ENCODE measurements around the gene CYP46A1.

Gene CYP46A1

DNA sequence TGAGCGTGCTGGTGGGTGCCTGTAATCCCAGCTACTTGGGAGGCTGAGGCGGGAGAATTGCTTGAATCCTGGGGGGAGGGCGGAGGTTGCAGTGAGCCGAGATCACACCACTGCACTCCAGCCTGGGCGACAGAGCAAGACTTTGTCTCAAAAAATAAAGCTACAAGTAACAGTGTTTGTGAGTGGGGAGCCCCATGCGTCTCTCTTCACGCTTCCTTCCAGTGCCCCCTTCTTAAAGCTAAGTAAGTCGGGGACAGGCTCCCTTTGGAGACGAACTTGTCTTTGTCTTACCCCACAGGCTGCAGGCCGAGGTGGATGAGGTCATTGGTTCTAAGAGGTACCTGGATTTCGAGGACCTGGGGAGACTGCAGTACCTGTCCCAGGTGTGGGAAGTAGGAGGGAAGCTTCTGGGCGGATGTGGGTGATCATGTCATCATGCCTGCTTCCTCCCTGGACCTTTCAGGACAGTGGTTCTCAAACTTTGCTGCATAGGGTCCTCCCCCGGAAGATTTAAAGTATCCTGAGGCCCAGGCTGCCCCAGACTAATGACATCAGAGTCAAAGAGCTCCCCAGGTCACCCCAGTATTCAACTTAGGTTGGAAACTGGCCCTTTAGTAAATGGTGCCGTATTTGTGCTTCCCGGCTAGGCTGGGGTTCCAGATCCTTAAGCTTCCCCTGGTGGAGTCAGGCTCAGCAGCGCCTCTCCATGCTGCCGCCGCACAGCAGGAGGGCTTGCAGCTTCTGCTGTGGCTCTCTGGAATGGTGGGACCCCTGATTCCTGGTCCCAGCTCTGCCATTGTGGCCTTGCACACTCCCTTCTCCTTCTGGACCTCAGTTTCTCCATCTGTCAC is 37.1 kb downstream of the CYP46A1 start:
- TF ChIP-seq, protein P1, sequence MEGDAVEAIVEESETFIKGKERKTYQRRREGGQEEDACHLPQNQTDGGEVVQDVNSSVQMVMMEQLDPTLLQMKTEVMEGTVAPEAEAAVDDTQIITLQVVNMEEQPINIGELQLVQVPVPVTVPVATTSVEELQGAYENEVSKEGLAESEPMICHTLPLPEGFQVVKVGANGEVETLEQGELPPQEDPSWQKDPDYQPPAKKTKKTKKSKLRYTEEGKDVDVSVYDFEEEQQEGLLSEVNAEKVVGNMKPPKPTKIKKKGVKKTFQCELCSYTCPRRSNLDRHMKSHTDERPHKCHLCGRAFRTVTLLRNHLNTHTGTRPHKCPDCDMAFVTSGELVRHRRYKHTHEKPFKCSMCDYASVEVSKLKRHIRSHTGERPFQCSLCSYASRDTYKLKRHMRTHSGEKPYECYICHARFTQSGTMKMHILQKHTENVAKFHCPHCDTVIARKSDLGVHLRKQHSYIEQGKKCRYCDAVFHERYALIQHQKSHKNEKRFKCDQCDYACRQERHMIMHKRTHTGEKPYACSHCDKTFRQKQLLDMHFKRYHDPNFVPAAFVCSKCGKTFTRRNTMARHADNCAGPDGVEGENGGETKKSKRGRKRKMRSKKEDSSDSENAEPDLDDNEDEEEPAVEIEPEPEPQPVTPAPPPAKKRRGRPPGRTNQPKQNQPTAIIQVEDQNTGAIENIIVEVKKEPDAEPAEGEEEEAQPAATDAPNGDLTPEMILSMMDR (IDR thresholded peaks at IDR 0.05; ENCODE audit: borderline replicate concordance, insufficient read depth, low read depth, low read length), result no peak
- H3K4me3 ChIP-seq (ENCODE audit: low read depth, low read length), result no peak overlapping the region

DNA sequence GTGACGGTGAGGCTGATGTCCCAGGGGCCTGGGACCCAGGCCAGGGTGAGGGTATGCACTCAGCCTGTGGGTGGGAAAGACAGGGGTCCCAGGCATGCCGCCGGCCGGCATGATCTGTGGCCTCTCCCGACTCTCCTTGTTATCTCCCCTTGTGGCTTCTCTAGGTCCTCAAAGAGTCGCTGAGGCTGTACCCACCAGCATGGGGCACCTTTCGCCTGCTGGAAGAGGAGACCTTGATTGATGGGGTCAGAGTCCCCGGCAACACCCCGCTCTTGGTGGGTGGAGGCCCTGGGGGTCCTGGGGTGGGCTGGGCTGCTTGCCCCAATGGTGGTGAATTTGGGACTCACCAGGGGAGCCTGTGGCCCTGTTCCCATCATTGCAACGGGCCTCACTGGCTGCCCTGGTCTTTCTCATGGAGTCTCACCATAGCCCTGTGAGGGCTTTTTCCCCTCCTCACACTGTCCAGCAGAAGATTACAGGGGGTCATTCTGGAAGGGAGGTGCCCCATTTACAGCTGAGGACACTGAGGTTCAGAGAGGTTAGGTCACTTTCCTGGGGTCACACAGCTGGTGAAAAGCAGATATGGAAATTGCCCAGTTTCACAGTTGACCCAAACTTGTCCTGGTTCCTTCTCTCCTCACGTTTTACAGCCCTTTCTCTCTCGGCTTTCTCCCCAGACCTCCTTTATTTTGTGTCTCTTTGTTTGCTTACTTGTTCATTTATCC is 37.9 kb downstream of the CYP46A1 start:
- TF ChIP-seq, protein P1 (IDR thresholded peaks at IDR 0.05; ENCODE audit: borderline replicate concordance, insufficient read depth, low read depth, low read length), result no peak
- H3K4me3 ChIP-seq (ENCODE audit: low read depth, low read length), result no peak overlapping the region

DNA sequence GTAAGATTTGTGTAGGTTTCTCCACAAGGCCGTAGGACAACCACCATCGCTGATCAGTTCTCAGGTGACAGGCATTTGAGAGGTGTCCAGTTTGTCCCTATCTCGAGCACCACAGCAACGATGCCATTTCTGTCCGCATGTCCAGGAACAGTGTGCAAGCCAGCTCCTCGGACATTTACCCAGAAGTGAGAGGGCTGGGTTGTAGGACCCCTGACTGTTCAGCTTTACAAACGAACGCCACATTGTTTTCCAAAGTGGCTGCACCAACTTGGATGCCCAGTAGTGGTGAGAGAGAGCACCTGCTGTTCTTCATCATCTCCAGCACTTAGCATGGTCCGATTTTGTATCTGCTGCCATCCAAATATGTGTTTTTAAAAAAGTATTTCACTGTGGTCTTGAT is 38.6 kb downstream of the CYP46A1 start:
- TF ChIP-seq, protein P1 (IDR thresholded peaks at IDR 0.05; ENCODE audit: borderline replicate concordance, insufficient read depth, low read depth, low read length), result no peak
- no peak overlapping the region for H3K4me3 ChIP-seq (ENCODE audit: low read depth, low read length)

DNA sequence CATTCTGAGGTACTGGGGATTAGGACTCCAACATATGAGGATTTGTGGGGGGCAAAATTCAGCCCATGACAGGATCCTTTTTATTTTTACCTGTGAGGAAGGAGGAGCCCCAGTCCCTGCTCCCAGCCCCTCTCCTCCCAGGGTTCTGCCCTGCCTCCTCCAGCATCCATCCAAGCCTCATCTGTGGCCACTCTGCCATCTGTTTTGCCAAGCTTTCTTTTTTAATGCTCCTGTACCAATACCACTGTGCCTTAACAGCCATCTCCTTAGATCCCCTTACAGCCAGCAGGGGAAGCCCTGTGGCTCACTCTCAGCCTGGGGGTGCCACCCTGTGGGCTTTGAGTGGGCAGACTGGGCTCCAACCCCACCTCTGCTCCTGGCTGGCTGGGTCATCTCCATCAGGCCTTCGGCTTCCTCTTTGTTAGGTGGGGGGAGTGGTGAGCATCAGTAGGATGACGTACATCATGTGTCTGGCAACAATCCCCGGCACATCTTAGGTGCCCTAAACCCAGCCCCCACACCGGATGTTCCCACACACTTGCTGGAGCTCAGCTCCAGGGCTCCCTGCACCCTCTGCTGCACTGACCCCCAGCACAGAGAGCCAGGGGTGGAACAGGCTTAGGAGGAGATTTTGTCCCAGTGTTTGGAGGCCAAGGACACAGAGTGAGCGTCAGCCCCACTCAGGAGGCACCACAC is 40.2 kb downstream of the CYP46A1 start:
- H3K4me3 ChIP-seq (ENCODE audit: low read depth, low read length), result no peak overlapping the region
- TF ChIP-seq, protein P1 (IDR thresholded peaks at IDR 0.05; ENCODE audit: borderline replicate concordance, insufficient read depth, low read depth, low read length), result no peak

DNA sequence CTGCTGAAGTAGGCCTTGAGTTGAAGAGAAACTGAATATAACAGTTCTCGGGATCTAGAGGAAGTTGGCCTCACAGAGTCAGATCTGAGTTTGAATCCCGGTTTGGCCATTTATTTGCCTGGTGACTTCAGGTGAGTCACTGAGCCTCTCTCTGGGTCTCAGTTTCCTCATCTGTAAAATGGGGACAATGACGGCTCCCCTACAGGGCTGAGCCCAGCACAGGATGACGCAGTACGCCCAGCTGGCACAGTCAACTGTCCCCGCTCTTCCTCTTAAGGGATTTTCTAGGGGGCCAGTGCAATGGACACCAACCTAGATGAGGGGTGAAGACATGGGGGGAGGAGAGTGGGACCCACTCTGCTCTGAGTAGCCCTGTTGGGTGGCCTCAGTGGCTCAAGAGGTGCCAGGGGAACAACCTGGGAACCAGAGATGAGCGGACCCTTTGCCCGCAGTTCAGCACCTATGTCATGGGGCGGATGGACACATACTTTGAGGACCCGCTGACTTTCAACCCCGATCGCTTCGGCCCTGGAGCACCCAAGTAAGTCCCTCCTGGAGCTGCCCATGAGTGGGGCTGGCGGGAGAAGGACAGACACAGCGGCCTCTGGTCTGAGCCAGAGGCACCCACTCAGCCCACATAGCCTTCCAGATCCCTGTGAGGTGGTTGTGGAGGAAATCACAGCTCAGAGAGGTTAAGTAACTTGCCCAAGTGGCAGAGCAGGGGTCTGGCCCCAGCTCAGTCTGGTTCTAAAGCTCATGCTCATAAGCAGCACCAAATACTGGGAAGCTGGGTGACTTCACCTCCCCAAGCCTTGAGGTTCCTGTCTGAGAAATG is 41.1 kb downstream of the CYP46A1 start:
- no peak overlapping the region for H3K4me3 ChIP-seq (ENCODE audit: low read depth, low read length)
- TF ChIP-seq, protein P1 (IDR thresholded peaks at IDR 0.05; ENCODE audit: borderline replicate concordance, insufficient read depth, low read depth, low read length), result no peak

DNA sequence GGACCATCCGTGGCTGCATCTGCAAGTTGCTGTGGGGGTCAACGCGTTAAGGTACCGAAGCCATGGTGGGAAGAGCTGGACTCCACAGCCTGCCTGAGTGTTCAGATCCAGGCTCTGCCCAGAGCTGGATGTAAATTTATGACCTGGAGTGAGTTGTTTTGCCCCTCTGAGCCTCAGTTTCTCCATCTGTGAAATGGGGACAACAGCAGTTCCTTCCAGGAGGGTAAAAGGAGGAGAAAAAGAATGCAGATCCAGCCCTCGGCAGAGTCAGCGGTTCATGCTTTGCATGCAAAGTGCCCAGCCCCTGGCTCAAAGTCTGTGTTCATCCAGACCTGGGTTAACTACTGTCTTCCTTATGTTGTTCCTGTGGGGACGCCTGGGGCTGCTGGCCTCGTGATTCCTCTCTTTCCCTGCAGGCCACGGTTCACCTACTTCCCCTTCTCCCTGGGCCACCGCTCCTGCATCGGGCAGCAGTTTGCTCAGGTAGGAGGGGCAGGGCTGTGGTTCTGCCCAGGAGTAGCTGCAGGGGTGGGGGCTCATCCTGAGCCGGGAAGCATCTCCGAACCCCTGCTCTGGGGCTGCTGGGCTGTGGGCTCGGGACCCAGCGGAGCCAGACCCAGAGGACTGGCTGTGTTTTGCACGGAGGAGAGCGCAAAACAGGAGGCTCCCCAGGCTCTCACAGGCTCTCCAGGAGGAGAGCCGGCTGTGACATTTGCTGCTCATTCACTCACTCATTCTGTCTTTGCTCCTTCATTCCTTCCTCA is 41.9 kb downstream of the CYP46A1 start:
- TF ChIP-seq, protein P1 (IDR thresholded peaks at IDR 0.05; ENCODE audit: borderline replicate concordance, insufficient read depth, low read depth, low read length), result no peak
- H3K4me3 ChIP-seq (ENCODE audit: low read depth, low read length), result no peak overlapping the region

All from GM12875 (cell line).